H1 (cell line): ENCODE results near the gene C14orf93.

Experiments used
- CTCF ChIP-seq, 3 experiments: IDR thresholded peaks; 1 replicate in 2 of 3; 2 replicates in 1 of 3; pipeline versions ENCODE4 v1.5.1 to v1.6.1; 2011; ENCODE audit warnings: low read length in 3 of 3, mild to moderate bottlenecking in 3 of 3, inconsistent platforms in 2 of 3, low read depth in 1 of 3, moderate library complexity in 1 of 3; ENCODE audit not compliant: insufficient read depth in 1 of 3; ENCODE audit errors: control extremely low read depth in 1 of 3
- E2F6 ChIP-seq: IDR thresholded peaks from 2 replicates; pipeline ENCODE4 v1.6.1; 2012; ENCODE audit warnings: inconsistent platforms
- EZH2 ChIP-seq: fragments of 200-600 bp; sonication (generic); IDR thresholded peaks from 2 replicates; pipeline ENCODE4 v1.7.1; 2012; ENCODE audit warnings: low read depth, mild to moderate bottlenecking, moderate library complexity, low read length, inconsistent platforms; ENCODE audit not compliant: severe bottlenecking
- POLR2AphosphoS5 ChIP-seq: IDR thresholded peaks from 2 replicates; pipeline ENCODE4 v1.6.1; 2011; ENCODE audit warnings: low read depth, low read length
- RNF2 ChIP-seq: fragments of 200-900, 300-1000 bp; sonication (generic); IDR thresholded peaks from 2 replicates; pipeline ENCODE4 v1.7.1; 2016; ENCODE audit warnings: borderline replicate concordance, low read depth, mild to moderate bottlenecking, antibody characterized with exemption, low read length; ENCODE audit not compliant: poor library complexity, severe bottlenecking; ENCODE audit errors: missing control alignments
- SIN3A ChIP-seq, 2 experiments: IDR thresholded peaks in 1 of 2; conservative IDR thresholded peaks in 1 of 2; 2 replicates each; pipeline ENCODE4 v1.6.1; 2011 to 2012; ENCODE audit warnings: low read length in 2 of 2, improper control_type of control experiment in 1 of 2, low read depth in 1 of 2, mild to moderate bottlenecking in 1 of 2
- SP1 ChIP-seq: IDR thresholded peaks from 2 replicates; pipeline ENCODE4 v1.6.1; 2011; ENCODE audit warnings: low read depth, low read length
- TF ChIP-seq, protein P1 (sequence below): IDR thresholded peaks from 2 replicates; pipeline ENCODE4 v1.6.1; 2012; ENCODE audit warnings: inconsistent platforms

DNA sequence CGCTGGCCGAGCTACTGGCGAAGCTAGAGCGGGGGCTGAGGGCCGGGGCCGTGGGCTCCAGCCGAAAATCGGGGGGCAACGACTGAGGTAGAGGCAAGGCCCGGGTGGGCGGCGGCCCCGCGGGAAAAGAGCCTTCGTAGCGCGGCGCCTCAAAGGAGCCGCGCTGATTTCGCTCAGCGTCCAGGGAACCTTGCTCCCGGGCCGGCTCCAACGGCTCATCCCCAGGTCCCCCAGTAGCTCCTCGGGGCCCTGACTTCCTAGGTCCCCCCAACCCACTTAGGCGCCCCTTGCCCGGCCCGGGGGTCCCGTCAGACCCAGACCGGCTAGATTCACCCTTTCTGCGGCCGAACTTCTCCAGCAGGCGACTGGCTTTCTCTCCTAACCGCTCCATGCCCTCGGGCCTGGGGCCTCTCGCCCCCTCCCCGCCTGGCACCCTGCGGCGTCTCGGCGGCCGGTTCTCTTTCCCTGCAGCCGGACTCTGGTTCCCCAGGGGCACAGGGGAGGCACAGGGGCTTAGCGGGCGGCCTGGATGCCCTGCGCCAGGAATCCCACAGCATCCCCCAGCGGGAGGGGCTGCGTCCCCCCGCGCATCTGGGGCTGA lies 28.0 kb downstream of the C14orf93 start:
- TF ChIP-seq EZH2 (no peak), SP1 (no peak), CTCF (IDR thresholded peaks at IDR 0.05; ENCODE audit: control extremely low read depth in 1 of 3, insufficient read depth in 1 of 3, low read depth in 1 of 3, low read length in 3 of 3) (no peak), POLR2AphosphoS5 (no peak; the same call in 1 of the 2 replicates), RNF2 (no peak), E2F6 (no peak), SIN3A (conservative IDR thresholded peaks at IDR 0.05 in 1 of 2, IDR thresholded peaks at IDR 0.05 in 1 of 2; ENCODE audit: low read depth in 1 of 2, low read length in 2 of 2) (no peak)
- TF ChIP-seq, protein P1, sequence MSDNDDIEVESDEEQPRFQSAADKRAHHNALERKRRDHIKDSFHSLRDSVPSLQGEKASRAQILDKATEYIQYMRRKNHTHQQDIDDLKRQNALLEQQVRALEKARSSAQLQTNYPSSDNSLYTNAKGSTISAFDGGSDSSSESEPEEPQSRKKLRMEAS, result no peak
